GM21447 (cell line): ENCODE data around the gene CALML6.

ENCODE experiments used
- ATAC-seq: cut with Tn5 transposase; IDR thresholded peaks from one replicate; pipeline ENCODE4 v1.9.1; 2021; ENCODE audit not compliant: unreplicated experiment

Gene CALML6

GRCh38 chr1:1910651-1911331, 4.3 kb upstream of the CALML6 start:
- no peak for ATAC-seq

- ATAC-seq = no peak
Observed at GRCh38 chr1:1911350-1912041, 3.6 kb upstream of the CALML6 start.

GRCh38 chr1:1914101-1914970, 724 bp upstream of the CALML6 start:
- no peak for ATAC-seq

DNA sequence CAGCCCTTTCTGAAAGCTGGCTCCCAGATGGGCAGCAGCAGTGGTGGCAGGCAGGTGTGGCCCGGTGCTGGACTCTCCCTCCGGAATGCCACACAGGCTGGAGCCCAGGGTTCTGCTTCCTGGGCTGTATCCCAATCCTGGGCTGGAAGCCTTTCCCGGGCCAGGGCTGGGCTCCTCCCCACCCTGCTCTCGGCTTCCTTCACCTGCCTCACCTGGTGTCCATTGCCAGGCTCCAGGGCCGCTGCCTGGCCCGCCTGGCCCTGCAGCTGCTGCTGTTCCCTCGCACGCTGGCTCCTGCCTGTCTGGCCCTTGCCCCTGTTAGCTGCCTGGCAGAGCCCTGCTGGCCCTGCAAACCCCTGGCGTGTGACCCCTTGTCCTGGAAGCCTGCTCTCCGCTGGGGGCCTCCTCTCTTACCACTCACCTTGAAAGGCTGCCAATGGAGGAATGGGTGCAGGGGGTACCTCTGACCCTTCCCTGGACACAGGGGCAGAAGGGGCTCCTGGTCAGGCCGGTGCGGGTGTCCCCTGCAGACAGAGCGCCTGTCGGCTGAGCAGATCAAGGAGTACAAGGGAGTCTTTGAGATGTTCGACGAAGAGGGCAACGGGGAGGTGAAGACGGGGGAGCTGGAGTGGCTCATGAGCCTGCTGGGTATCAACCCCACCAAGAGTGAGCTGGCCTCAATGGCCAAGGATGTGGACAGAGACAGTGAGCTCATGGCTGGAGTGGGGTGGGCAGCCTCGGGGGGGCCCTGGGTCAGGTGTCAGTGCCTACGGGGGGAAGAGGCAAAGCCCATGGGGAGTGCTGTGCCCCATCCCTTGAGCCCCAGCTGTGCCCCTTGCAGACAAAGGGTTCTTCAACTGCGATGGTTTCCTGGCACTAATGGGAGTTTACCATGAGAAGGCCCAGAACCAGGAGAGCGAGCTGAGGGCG, 1.1 kb downstream of the CALML6 start:
- ATAC-seq = no peak

GRCh38 chr1:1916851-1917251, 1.8 kb downstream of the CALML6 start:
- no peak for ATAC-seq

GRCh38 chr1:1917304-1917976, 2.4 kb downstream of the CALML6 start:
- no peak for ATAC-seq

DNA sequence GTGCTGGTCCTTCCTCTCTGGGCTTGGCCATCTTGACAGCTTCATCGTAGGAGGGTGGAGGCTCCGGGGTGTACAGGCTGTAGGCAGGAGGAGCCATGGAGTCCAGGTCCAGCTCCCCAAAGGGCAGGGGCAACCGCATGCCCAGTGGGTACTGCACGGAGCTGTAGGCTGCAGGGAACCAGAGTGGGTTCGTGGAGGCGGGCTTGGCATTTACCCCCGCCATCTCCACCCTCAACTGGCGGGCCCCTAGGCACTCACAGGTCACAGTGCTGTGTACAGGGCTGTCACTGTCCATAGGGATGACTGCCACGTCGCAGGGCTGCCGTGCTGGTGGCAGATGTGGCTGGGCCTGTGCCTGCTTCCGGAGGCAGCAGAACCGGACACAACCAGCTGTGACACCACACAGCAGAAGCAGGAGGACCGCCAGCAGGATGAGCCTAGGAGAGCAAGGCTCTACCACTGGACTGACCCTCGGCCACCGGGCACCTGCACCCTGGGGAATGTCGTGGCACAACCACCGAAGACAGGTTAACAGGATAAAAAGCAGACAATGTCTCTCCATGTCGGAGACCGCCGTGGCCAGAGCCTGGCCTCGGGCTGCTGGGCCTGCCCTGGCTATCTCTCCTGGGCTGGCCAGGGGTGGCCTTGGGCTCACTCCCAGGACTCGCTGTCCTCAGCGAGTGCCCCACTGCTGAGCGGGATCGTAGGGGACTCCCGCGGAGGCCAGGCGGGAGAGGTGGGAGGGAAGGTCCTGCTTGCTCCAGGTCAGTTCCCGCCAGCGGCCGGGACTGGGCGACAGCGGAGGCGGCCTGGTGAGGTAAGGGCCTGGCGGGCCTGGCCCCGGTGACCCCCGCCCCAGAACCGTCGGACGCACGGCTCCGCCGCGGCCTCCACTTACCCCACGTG, 3.2 kb downstream of the CALML6 start:
- ATAC-seq = no peak

DNA sequence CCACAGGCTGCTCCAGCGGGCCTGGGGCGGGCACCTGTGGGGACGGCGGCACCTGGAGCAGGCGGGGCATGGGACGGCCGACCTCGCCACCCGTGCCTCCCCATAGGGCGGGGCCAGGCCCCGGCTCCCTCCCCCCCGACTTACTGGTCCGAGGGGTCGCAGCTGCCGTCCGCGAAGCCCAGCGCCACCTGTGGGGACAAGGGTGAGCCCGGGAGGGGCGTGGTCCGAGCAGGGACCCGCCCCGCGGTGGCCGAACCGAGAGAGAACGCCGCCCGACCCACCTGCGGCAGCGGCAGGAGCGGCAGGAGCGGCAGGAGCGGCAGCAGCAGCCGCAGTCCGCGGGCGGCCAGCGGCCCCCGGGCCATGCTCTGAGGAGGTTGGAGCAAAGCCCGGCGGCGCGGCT, 3.8 kb downstream of the CALML6 start, which contains the start of gene TMEM52:
TSS of gene TMEM52 (minus strand) at position 379 of the 403 bp plus-strand sequence. CDS start at position 365, 14 bp downstream.
- peak; percentile 5 for ATAC-seq

DNA sequence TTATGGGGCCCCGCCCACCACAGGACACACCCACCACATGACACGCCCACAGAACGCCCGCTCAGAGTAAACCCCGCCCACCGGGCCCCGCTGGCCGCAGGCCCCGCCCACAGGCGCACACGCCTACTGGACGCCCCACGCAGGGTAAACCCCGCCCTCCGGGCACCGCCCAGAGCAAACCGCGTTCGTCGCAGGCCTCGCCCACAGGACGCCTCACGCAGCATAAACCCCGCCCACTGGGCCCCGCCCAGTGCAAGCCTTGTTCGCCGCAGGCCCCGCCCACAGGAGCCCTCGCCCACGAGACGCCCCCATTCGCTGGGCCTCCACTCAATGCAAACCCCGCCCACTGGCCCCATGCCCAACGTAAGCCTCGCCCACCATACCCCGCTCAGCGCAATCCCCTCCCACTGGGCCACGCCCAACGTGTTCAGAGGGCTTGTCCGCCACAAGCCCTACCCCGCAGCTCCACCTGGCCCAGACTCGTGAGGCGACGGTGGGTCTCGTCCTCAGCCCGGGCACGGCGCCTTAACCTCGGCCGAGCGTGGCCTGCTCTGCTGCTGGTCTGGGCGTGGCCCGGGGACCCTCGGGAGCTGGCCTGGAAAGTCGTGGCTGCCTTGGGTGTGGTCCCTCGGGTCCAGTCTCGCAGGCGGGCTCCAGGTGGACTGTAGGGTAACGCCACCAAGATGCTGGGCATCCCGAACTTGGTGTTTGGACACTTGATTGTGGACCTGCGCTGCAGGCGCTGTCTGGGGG, 4.4 kb downstream of the CALML6 start:
- peak; percentile 67 for ATAC-seq

GRCh38 chr1:1920057-1920607, 5.1 kb downstream of the CALML6 start:
- ATAC-seq = no peak

GRCh38 chr1:1920608-1921458, 5.8 kb downstream of the CALML6 start:
- ATAC-seq = no peak

DNA sequence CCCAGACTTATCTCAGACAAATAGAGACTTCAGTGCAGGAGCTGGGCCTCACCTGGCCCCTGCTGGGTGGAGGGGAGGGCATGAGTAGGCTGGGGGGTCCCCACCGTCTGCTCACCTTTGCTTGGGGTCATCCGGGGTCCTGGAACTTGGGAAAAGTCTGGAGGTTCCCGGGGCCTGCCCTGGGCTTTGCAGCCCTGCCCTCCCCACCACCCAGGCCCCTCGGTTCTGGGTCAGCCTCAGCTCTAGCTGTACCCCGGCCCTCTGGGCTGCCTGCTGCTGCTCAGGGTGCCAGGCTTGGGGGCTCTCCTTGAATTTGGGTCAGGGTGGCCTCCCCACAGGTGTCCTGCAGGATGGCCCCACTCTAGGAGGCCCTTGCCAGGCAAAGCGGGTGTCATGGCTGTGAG, 6.4 kb downstream of the CALML6 start:
- ATAC-seq = no peak

GRCh38 chr1:1921901-1922701, 7.0 kb downstream of the CALML6 start:
- no peak for ATAC-seq

DNA sequence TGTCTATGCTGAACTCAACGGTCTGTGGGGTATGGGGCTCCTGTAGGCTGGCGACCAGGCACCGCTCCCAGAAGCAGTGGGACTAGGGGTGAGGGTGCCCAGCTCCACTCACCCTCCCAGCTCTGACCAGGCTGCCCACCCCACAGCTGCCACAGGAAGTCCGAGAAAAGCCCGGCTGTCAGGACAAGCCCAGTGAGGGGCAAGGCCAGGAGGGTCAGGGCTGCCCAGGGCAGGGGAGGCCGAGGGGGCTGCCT, 7.6 kb downstream of the CALML6 start:
- ATAC-seq = no peak

- no peak for ATAC-seq
Observed at GRCh38 chr1:1922956-1923833, 8.1 kb downstream of the CALML6 start.

- ATAC-seq = no peak
Observed at GRCh38 chr1:1924386-1924785, 9.3 kb downstream of the CALML6 start.
